K562 (cell line): ENCODE measurements around the gene SPEM2. TPM values are rescaled to one million over a fixed set of nuclear protein-coding genes. Genes with fewer than 3 reads are reported as not detected.

Source experiments
- ATAC-seq: fragments of 200-7000 bp; cut with Tn5 transposase; 3 replicates; pipeline ENCODE4 v1.9.1; 2020; ENCODE audit warnings: moderate library complexity
- BruUV-seq: library from RNA; stranded (reverse); fragments of 400-500 nt; replicated peaks from 2 replicates; lab custom pipeline; 2021; lab: Mats Ljungman, UMichigan
- CTCF ChIA-PET: fragments of 300-600 bp; formaldehyde crosslinking; extraction: SDS; loops from one replicate; lab custom pipeline; 2021; ENCODE audit warnings: low intra/inter-chr PET ratio; lab: Yijun Ruan, JAX
- POLR2A ChIA-PET: fragments of 300-600, 350-650 bp; sonication (Branson Sonifier 250); formaldehyde crosslinking; extraction: SDS; loops from one replicate; lab custom pipeline; 2021; ENCODE audit warnings: antibody characterized with exemption, inconsistent platforms; lab: Yijun Ruan, JAX
- DNase-seq, 4 experiments: peaks; one replicate each; pipeline versions ENCODE4 v3.0.0 to v3.0.0-alpha.2; 2011 to 2018; ENCODE audit warnings: low spot score in 3 of 4, mixed read lengths in 3 of 4; ENCODE audit errors: extremely low read depth in 1 of 4
- FAIRE-seq: peaks from 2 replicates; lab custom pipeline; 2011; peaks lifted over from hg19 to GRCh38; lab: Jason Lieb, UNC
- H2AFZ ChIP-seq: 2 replicates; pipeline ENCODE4 v1.6.0; 2011; ENCODE audit warnings: low read depth, low read length, control low read depth, inconsistent platforms
- H3K27ac ChIP-seq: fragments of 200-600 bp; 3 replicates; pipeline ENCODE4 v1.8.0; 2011; ENCODE audit warnings: low read depth, mild to moderate bottlenecking, control low read depth, inconsistent platforms, low read length, moderate library complexity, mixed read lengths; ENCODE audit errors: extremely low read depth
- H3K27me3 ChIP-seq, 2 experiments: fragments of 300-600 bp in 1 of 2; 2 replicates in 1 of 2; 3 replicates in 1 of 2; pipeline versions ENCODE4 v1.6.0 to v1.8.0; 2011; ENCODE audit warnings: inconsistent platforms in 2 of 2, low read length in 2 of 2, mild to moderate bottlenecking in 1 of 2, mixed read lengths in 1 of 2, moderate library complexity in 1 of 2; ENCODE audit not compliant: control insufficient read depth in 2 of 2, insufficient read depth in 2 of 2
- H3K36me3 ChIP-seq: fragments of 300-600 bp; 3 replicates; pipeline ENCODE4 v1.8.0; 2011; ENCODE audit warnings: mild to moderate bottlenecking, low read length, inconsistent platforms; ENCODE audit not compliant: control insufficient read depth, insufficient read depth
- H3K4me1 ChIP-seq, 2 experiments: fragments of 200-600 bp in 1 of 2; replicated peaks in 1 of 2; 2 replicates in 1 of 2; 3 replicates in 1 of 2; pipeline versions ENCODE4 v1.5.1 to v1.8.0; 2011; ENCODE audit warnings: inconsistent platforms in 2 of 2, low read length in 2 of 2, mild to moderate bottlenecking in 1 of 2, mixed read lengths in 1 of 2, moderate library complexity in 1 of 2; ENCODE audit not compliant: control insufficient read depth in 2 of 2, insufficient read depth in 2 of 2
- H3K4me2 ChIP-seq: 2 replicates; pipeline ENCODE4 v1.6.1; 2011; ENCODE audit warnings: low read length, control low read depth, inconsistent platforms, mixed read lengths; ENCODE audit not compliant: insufficient read depth
- H3K4me3 ChIP-seq: fragments of 200-600 bp; sonication (generic), shearing (Covaris generic); 2 replicates; pipeline ENCODE4 v1.5.1; 2016; ENCODE audit warnings: control low read depth, inconsistent platforms
- H3K79me2 ChIP-seq: fragments of 200-600 bp; 3 replicates; pipeline ENCODE4 v1.8.0; 2011; ENCODE audit warnings: low read length, inconsistent platforms; ENCODE audit not compliant: control insufficient read depth, insufficient read depth
- H3K9ac ChIP-seq, 2 experiments: 2 replicates each; pipeline versions ENCODE4 v1.6.0 to v1.6.1; 2011; ENCODE audit warnings: low read depth in 2 of 2, low read length in 2 of 2, control low read depth in 1 of 2, inconsistent platforms in 1 of 2, mild to moderate bottlenecking in 1 of 2, mixed read lengths in 1 of 2; ENCODE audit not compliant: insufficient read depth in 1 of 2
- H3K9me1 ChIP-seq: one replicate; pipeline ENCODE4 v1.6.0; 2011; ENCODE audit warnings: inconsistent platforms, mild to moderate bottlenecking, low read length, moderate library complexity; ENCODE audit not compliant: control insufficient read depth, insufficient read depth
- H3K9me3 ChIP-seq: replicated peaks from 2 replicates; pipeline ENCODE4 v1.5.1; 2011; ENCODE audit warnings: low read depth, low read length, inconsistent platforms; ENCODE audit not compliant: control insufficient read depth, insufficient read depth
- H4K20me1 ChIP-seq: replicated peaks from 2 replicates; pipeline ENCODE4 v1.6.1; 2011; ENCODE audit warnings: low read length, inconsistent platforms, mixed read lengths; ENCODE audit not compliant: control insufficient read depth, insufficient read depth
- CLOCK ChIP-seq: fragments of 250-450 bp; sonication (Bioruptor Pico); IDR thresholded peaks from 2 replicates; pipeline ENCODE4 v1.4.0; 2020; ENCODE audit warnings: mild to moderate bottlenecking, moderate library complexity, borderline replicate concordance
- ELK3 ChIP-seq: fragments of 450-650 bp; formaldehyde crosslinking; IDR thresholded peaks from 2 replicates; pipeline ENCODE4 v1.4.0; 2020; ENCODE audit warnings: mild to moderate bottlenecking
- SIRT6 ChIP-seq: IDR thresholded peaks from one replicate; pipeline ENCODE4 v1.6.1; 2012; ENCODE audit warnings: low read depth, mild to moderate bottlenecking, control low read depth, inconsistent platforms, low read length, moderate library complexity
- SOX6 ChIP-seq: fragments of 450-650 bp; IDR thresholded peaks from 2 replicates; pipeline ENCODE4 v1.6.1; 2014; ENCODE audit warnings: mild to moderate bottlenecking
- SP2 ChIP-seq: IDR thresholded peaks from 2 replicates; pipeline ENCODE4 v1.6.1; 2011; ENCODE audit warnings: mild to moderate bottlenecking, low read depth, low read length, moderate library complexity; ENCODE audit not compliant: poor library complexity, severe bottlenecking; ENCODE audit errors: extremely low read depth
- TBP ChIP-seq: optimal IDR thresholded peaks from 2 replicates; pipeline ENCODE3; 2011; ENCODE audit warnings: low read depth, low read length, improper control_type of control experiment
- ZBTB40 ChIP-seq, 2 experiments: fragments of 450-650 bp in 1 of 2; sonication (generic) in 1 of 2; formaldehyde crosslinking in 1 of 2; IDR thresholded peaks; 2 replicates each; pipeline versions ENCODE4 v1.7.1 to v1.9.0; 2016 to 2022; ENCODE audit warnings: inconsistent platforms in 1 of 2, mild to moderate bottlenecking in 1 of 2, missing genetic modification reagents in 1 of 2
- ZNF253 ChIP-seq: fragments of 250-450 bp; sonication (Bioruptor Pico); conservative IDR thresholded peaks from 2 replicates; pipeline ENCODE4 v1.6.1; 2021; ENCODE audit warnings: mild to moderate bottlenecking
- ZNF507 ChIP-seq: conservative IDR thresholded peaks from 2 replicates; pipeline ENCODE4 v1.6.1; 2017; ENCODE audit warnings: missing genetic modification characterization, missing compliant biosample characterization
- WGBS: fragments of 100-300 bp; shearing (Covaris generic); methylation state at CpG from one replicate; pipeline ENCODE4 v1.1.6; 2016; ENCODE audit warnings: low coverage, mixed read lengths; ENCODE audit not compliant: insufficient coverage; ENCODE audit errors: missing lambda C conversion rate; 5-methylcytosine and 5-hydroxymethylcytosine counted together
- in situ Hi-C: fragments of 300-500 bp; cut with MboI; formaldehyde crosslinking; loops from 4 replicates; pipeline ENCODE4 v1.15.0; 2018; ENCODE audit warnings: inconsistent platforms, mixed read lengths
- intact Hi-C: fragments of 100-400 bp; cut with micrococcal nuclease; formaldehyde crosslinking; loops from 2 replicates; pipeline ENCODE4 v1.14.2; 2022
- polyA plus RNA-seq, 8 experiments: library from polyadenylated mRNA; depleted of rRNA in 4 of 8; stranded (reverse) in 5 of 8; unstranded in 3 of 8; fragments of >200 nt; fragmentation: Nextera tagmentation in 2 of 8; fragmentation: Illumina TruSeq in 1 of 8; extraction: Ambion mirVana in 2 of 8; extraction: Trizol in 1 of 8; gene quantifications; 2 replicates each; pipeline versions ENCODE4 v1.2.1 to v1.2.3, GENCODE V29; 2011 to 2014; ENCODE audit warnings: inconsistent platforms in 1 of 8, missing spikeins in 1 of 8
- total RNA-seq, 7 experiments: library from RNA; depleted of rRNA in 6 of 7; stranded (reverse); fragments of >200 nt in 6 of 7; fragmentation: Illumina TruSeq in 2 of 7; extraction: Trizol in 2 of 7; gene quantifications; 2 replicates each; pipeline versions ENCODE4 v1.2.1 to v1.2.3, GENCODE V29; 2011 to 2021; ENCODE audit warnings: low replicate concordance in 1 of 7

Gene SPEM2
- total and polyA plus RNA-seq, 9 of the 15 experiments (the other 6 are each of a cell fraction or from before 2014, with no cell fraction given): not detected

- peak in 2 of 4 experiments; percentile 20 to 45 for DNase-seq
- POLR2A ChIA-PET: interaction anchor here (0.5 to 2.6 kb wide), 10 partner anchors 9 to 255 kb away, joined by 3 to 13 read pairs (median 4); partner anchors contain the start of genes POLR2A and SPEM2
- Histone ChIP-seq H3K4me1 (peaks cover 37 to 53% of the 10 kb centered on the region in 2 experiments), H3K36me3 (no peaks in the 10 kb centered on the region; the same call in 1 of the 3 replicates), H3K27me3 (no peaks in the 10 kb centered on the region), H3K27ac (peak overlapping the region; percentile 92), H3K4me2 (peak overlapping the region; percentile 93), H3K9me3 (no peaks in the 10 kb centered on the region), H3K9me1 (no peaks in the 10 kb centered on the region), H2AFZ (no peak overlapping the region), H4K20me1 (0 out of 2 replicates have a peak, but pooled peaks cover 13% of the 10 kb centered on the region), H3K9ac (peak overlapping the region in 1 of 2 experiments; percentile 9; a peak in 2 of 4 replicates), H3K79me2 (peaks cover 81% of the 10 kb centered on the region), H3K4me3 (no peak overlapping the region)
- BruUV-seq: no TSS peak
- CTCF ChIA-PET: no interaction called here
- WGBS: 7% methylated on average over 3 of the region's 3 CpGs
- FAIRE-seq: no peak
- ATAC-seq: peak; percentile 6
- intact Hi-C loops: no loop called here
- in situ Hi-C loops: no loop called here
- TF ChIP-seq ZNF507 (tag) (no peak), ELK3 (no peak), SP2 (no peak), SOX6 (peak; percentile 5; the same call in 1 of the 2 replicates), ZBTB40 (IDR thresholded peaks at IDR 0.05) (no peak), ZBTB40 (CRISPR knock-in tag; IDR thresholded peaks at IDR 0.05) (no peak), TBP (peak; percentile 28), SIRT6 (no peak), ZNF253 (CRISPR knock-in tag) (no peak), CLOCK (no peak)
Observed at GRCh38 chr17:7476494-7476893, 51.1 kb downstream of the SPEM2 start.
